ENCODE data around the gene MMP19.
"Not testable (repeated sequence)": the region's sequence is repeated elsewhere in the genome, so short reads cannot be mapped to it uniquely, and the experiment has no call there.

The MMP19 gene

DNA sequence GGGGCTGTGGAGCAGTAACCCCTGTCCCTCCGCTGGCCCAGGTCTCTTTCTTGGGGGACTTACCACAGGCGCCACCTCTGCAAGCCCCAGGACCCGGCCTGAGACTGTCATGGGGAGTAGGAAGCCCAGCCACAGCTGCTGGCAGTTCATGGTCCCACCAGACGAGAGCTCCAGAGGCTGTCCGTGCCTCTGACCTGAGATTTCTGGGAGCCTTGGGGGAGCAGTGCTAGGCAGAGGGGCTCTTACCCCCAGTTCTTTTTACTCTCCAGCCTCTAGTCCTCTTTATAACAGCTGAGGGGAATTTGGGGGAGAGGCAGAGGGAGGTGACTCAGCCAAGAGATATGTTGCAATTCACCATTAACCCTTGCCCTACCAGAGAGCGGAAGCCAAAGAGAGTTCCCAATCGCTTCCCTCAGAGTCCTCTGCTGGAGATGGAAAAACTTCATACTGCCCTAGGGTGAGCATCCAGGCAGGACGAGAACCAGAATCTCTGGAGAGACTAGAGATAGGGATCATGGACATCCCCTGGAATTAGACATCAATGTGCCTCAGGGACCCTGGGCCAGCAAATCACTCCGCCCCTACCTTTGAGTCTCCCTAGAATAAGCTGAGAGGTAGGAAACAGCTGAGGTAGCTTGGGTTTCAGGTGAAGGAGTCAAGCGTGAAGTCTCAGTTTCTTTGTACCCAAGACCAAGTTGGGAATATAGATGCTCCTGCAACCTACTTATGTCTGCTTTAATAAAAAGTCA, at the start of gene MMP19:
Gene MMP19 (minus strand): TSS at position 256 of the 749 bp plus-strand sequence. CDS start 106 bp downstream, at position 150.
- DNase-seq: no peak

- DNase-seq: no peak
Measured at GRCh38 chr12:55891310-55891709, 48.6 kb upstream of the MMP19 start.

GRCh38 chr12:55885113-55885512, 42.4 kb upstream of the MMP19 start:
- no peak for DNase-seq

GRCh38 chr12:55877824-55878223, 35.1 kb upstream of the MMP19 start:
- DNase-seq: no peak

- no peak for DNase-seq
Measured at GRCh38 chr12:55875704-55876467, 33.1 kb upstream of the MMP19 start.

GRCh38 chr12:55874443-55874842, 31.7 kb upstream of the MMP19 start:
- DNase-seq: no peak

GRCh38 chr12:55866454-55867004, 23.8 kb upstream of the MMP19 start:
- not testable (repeated sequence) for DNase-seq

- no peak for DNase-seq
Measured at GRCh38 chr12:55865327-55865726, 22.6 kb upstream of the MMP19 start.

DNA sequence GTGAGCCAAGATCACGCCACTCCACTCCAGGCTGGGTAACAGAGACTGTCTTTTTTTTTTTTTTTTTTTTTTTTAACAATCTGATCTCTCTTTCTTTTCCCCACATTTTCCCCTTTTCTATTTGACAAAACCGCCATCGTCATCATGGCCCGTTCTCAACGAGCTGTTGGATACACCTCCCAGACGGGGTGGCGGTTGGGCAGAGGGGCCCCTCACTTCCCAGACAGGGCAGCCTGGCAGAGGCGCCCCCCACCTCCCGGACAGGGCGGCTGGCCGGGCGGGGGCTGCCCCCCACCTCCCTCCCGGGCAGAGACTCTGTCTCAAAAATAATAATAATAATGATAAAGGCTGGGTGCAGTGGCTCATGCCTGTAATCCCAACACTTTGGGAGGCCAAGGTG, 20.2 kb upstream of the MMP19 start:
- not testable (repeated sequence) for DNase-seq

DNA sequence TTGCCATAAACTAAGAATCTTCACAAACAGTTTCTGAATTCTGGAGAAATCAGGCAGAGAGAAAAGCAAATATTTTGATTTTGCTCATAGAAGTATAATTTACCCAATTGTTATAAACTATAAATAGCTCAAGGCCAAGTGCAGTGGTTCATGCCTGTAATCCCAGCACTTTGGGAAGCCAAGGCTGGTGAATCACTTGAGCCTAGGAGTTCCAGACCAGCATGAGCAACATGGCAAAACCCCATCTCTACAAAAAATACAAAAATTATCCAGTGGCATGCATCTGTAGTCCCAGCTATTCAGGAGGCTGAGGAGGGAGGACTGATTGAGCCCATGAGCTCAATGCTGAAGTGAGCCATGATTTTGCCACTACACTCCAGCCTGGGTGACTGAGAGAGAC, 19.6 kb upstream of the MMP19 start:
- no peak for DNase-seq

DNA sequence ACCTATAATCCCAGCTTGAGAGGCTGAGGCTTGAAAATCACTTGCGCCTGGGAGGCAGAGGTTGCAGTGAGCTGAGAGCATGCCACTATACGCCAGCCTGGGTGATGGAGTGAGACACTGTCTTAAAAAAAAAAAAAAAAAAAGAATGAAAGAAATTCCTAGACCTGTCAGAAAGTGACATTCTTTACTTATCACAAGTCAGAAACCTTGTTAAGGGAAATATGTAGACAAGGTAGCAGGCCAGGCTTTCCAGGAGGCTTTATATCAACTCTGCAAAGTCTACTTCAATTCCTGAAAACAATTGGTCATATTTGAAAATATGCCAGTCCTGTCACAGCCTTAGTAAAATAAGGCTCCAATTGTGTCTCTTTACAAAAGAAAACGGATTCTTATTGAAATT, 19.1 kb upstream of the MMP19 start:
- DNase-seq: no peak

DNA sequence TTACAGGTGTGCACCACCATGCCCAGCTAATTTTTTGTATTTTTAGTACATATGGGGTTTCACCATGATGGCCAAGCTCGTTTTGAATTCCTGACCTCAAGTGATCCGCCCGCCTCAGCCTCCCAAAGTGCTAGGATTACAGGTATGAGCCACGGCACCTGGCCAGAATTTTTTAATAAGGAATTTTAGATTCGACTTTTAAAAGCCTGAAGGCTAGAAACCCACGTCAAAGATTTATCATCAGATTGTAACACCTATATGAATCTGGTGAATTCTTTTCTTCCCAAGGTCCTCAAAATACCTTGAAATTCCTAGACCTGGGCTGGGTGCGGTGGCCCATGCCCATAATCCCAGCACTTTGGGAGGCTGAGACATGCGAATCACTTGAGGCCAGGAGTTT, 18.7 kb upstream of the MMP19 start:
- DNase-seq: no peak

- no peak for DNase-seq
Measured at GRCh38 chr12:55852740-55853139, 10.0 kb upstream of the MMP19 start.

GRCh38 chr12:55850893-55851292, 8.2 kb upstream of the MMP19 start:
- DNase-seq: no peak

- no peak for DNase-seq
Measured at GRCh38 chr12:55850401-55850800, 7.7 kb upstream of the MMP19 start.

GRCh38 chr12:55849616-55850343, 7.0 kb upstream of the MMP19 start:
- no peak for DNase-seq

DNA sequence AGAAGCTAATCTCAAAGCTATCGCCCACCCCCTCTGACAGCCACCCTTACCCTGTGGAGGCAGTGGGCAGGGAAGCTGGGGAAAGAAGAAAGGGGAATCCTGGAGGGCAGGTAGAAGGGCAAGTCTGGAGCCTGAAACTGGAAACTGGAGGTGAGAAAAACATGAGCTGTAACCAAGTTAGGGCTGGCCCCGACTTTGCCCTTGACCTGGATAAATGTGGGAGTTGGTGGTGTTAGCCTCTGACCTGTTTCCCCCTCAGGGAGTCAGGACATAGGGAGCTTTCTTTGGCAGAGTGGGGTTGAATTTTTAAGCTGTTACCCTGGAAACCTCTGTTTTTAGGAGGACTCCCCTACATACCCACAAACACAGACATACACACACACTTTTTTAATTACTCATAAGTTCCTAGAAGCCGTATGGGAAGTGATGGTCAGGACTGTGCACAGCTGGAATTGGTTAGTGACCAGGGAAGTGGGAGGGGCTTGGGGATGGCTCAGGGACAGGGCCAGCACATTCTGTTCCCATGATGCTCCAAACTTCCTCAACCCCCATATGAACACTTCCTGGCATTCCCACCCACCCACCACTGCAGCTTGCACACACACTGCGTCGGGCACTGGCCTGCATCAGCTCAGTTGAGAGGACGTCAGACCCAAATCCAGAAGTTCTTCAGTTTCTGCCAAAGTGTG, 5.0 kb upstream of the MMP19 start:
- DNase-seq: no peak

DNA sequence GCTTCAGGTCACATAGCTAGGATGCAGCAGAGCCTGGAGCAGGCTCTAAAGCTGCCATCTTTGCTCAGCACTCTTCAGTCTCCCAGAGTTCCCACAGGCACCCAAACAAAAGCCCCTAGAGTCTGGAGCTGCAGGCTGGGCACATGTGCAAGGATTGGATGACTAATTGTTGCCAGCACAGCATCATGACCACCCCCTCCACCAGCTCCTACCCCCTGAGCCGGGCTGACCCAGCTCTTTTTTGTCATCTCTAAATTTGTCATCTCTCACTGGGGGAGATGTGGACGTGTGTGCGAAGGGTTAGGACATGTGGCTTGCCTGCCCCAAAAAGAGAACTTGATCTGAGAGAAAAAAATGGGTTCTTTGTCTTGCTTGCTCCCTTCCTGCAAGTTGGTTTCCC, 4.3 kb upstream of the MMP19 start:
- no peak for DNase-seq

GRCh38 chr12:55845785-55846496, 3.2 kb upstream of the MMP19 start:
- DNase-seq: no peak

GRCh38 chr12:55845361-55845760, 2.6 kb upstream of the MMP19 start:
- no peak for DNase-seq

GRCh38 chr12:55844961-55845360, 2.2 kb upstream of the MMP19 start:
- DNase-seq: no peak

DNA sequence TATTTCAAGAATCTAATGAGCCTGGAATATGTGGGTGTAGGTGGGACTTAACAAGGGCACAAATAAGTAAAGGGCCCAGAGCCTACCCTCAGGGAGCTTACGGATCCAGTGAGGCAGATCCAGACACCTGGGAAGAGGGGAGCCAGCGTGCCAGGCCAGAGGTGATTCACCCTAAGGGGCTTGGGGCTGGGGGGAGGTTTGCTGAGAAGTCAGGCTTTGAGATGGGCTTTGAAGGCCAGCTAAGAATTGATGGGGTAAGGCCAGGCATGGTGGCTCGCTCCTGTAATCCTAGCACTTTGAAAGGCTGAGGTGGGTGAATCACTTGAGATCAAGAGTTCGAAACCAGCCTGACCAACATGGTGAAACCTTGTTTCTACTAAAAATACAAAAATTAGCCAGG, 695 bp upstream of the MMP19 start:
- DNase-seq: no peak
